Measurements from ENCODE around the gene SENP7.
"Not testable (repeated sequence)": the region's sequence is repeated elsewhere in the genome, so short reads cannot be mapped to it uniquely, and the experiment has no call there.

SENP7 gene

DNA sequence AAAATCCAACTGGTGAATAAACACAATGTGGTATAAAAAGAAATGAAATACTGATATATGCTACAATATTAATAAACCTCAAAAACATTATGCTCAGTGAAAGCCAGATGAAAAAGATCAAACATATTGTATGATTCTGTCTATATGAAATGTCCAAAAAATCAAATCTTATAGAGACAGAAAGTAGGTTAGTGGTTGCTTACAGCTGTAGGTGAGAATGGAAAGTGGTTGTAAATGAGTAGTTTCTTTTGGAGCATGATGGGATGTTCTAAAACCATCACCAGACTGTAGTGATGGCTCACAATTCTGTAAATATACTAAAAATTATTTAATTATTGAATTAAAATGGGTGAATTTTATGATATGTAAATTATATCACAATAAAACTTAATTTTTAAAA, 58.4 kb downstream of the SENP7 start:
- no peak for TF ChIP-seq EZH2phosphoT487 (IDR thresholded peaks at IDR 0.05; ENCODE audit: low read depth)
- TF ChIP-seq, protein P1, sequence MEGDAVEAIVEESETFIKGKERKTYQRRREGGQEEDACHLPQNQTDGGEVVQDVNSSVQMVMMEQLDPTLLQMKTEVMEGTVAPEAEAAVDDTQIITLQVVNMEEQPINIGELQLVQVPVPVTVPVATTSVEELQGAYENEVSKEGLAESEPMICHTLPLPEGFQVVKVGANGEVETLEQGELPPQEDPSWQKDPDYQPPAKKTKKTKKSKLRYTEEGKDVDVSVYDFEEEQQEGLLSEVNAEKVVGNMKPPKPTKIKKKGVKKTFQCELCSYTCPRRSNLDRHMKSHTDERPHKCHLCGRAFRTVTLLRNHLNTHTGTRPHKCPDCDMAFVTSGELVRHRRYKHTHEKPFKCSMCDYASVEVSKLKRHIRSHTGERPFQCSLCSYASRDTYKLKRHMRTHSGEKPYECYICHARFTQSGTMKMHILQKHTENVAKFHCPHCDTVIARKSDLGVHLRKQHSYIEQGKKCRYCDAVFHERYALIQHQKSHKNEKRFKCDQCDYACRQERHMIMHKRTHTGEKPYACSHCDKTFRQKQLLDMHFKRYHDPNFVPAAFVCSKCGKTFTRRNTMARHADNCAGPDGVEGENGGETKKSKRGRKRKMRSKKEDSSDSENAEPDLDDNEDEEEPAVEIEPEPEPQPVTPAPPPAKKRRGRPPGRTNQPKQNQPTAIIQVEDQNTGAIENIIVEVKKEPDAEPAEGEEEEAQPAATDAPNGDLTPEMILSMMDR (IDR thresholded peaks at IDR 0.05; ENCODE audit: low read depth, low read length) = no peak
- H2AFZ ChIP-seq (ENCODE audit: low read depth, low read length) = no peak overlapping the region

DNA sequence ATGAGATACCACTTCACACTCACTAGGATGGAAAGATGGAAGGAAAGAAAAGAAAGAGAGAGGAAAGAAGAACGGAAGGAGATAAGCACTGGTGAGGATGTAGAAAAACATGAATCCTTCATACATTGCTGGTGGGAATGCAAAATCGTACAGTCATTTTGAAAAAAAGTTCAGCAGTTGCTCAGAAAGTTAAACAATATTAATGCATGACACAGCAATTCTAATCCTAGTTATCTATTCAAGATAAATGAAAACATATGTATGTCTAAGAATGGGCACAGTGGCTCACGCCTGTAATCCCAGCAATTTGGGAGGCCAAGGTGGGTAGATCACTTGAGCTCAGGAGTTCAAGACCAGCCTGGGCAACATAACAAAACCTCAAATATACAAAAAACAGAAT, 59.1 kb downstream of the SENP7 start:
- H2AFZ ChIP-seq (ENCODE audit: low read depth, low read length) = no peak overlapping the region
- H3K27ac ChIP-seq (ENCODE audit: low read length) = no peak overlapping the region
- H3K4me1 ChIP-seq (ENCODE audit: low read length) = peaks cover 6% of the 10 kb centered on the region
- no peak overlapping the region for H3K9ac ChIP-seq (ENCODE audit: low read length)
- H3K27me3 ChIP-seq (ENCODE audit: low read depth, low read length) = no peaks in the 10 kb centered on the region
- H3K9me3 ChIP-seq (ENCODE audit: insufficient read depth, low read length) = no peaks in the 10 kb centered on the region
- H3K4me2 ChIP-seq (ENCODE audit: low read length) = no peak overlapping the region
- no peaks in the 10 kb centered on the region for H3K79me2 ChIP-seq (ENCODE audit: low read length)
- H3K4me3 ChIP-seq (ENCODE audit: low read length) = no peak overlapping the region
- H3K36me3 ChIP-seq (replicated peaks; ENCODE audit: low read depth, low read length) = no peaks in the 10 kb centered on the region
- no peaks in the 10 kb centered on the region for H4K20me1 ChIP-seq (ENCODE audit: insufficient read depth, low read length)
- no peak for TF ChIP-seq EZH2phosphoT487 (IDR thresholded peaks at IDR 0.05; ENCODE audit: low read depth)
- TF ChIP-seq, protein P1 (IDR thresholded peaks at IDR 0.05; ENCODE audit: low read depth, low read length) = no peak

More for the DNA sequence above, 58.4 kb downstream of the SENP7 start:
- Histone ChIP-seq H3K9me3 (ENCODE audit: insufficient read depth, low read length) (no peaks in the 10 kb centered on the region), H3K9ac (ENCODE audit: low read length) (no peak overlapping the region), H3K4me2 (ENCODE audit: low read length) (no peak overlapping the region), H3K27ac (ENCODE audit: low read length) (no peak overlapping the region), H4K20me1 (ENCODE audit: insufficient read depth, low read length) (no peaks in the 10 kb centered on the region), H3K27me3 (ENCODE audit: low read depth, low read length) (no peaks in the 10 kb centered on the region), H3K4me3 (ENCODE audit: low read length) (no peak overlapping the region), H3K4me1 (ENCODE audit: low read length) (peaks cover 6% of the 10 kb centered on the region), H3K36me3 (replicated peaks; ENCODE audit: low read depth, low read length) (no peaks in the 10 kb centered on the region), H3K79me2 (ENCODE audit: low read length) (no peaks in the 10 kb centered on the region)

DNA sequence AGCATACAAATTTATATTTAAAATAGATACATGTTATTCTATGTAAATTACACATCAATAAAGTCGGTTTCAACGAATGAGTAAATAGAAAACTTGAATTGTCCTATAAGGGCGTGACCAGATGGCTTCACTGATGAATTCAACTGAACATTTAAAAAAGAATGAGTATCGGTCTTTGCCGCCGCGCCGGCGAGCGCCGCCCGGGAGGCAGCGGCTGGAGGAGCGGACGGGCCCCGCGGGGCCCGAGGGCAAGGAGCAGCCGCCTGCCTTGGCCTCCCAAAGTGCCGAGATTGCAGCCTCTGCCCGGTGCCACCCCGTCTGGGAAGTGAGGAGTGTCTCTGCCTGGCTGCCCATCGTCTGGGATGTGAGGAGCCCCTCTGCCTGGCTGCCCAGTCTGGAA, 74.4 kb downstream of the SENP7 start:
- H3K79me2 ChIP-seq (ENCODE audit: low read length); H3K36me3 ChIP-seq (replicated peaks; ENCODE audit: low read depth, low read length); H3K9ac ChIP-seq (ENCODE audit: low read length); H4K20me1 ChIP-seq (ENCODE audit: insufficient read depth, low read length); H3K27ac ChIP-seq (ENCODE audit: low read length); H3K27me3 ChIP-seq (ENCODE audit: low read depth, low read length); H3K9me3 ChIP-seq (ENCODE audit: insufficient read depth, low read length); H2AFZ ChIP-seq (ENCODE audit: low read depth, low read length); H3K4me3 ChIP-seq (ENCODE audit: low read length); H3K4me2 ChIP-seq (ENCODE audit: low read length); H3K4me1 ChIP-seq (ENCODE audit: low read length): not testable (repeated sequence)

DNA sequence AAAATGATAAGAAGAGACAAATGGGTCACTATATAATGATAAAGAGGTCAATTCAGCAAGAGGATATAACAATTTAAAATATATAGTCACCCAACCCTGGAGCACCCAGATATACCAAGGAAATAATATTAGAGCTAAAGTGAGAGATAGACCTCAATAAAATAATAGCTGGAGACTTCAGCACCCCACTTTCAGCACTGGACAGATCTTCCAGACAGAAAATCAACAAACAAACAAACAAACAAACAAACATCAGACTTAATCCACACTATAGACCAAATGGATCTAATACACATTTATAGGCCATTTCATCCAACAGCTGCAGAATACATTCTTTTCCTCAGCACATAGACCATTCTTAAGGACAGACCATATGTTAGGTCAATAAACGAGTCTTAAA, 79.4 kb downstream of the SENP7 start:
- Histone ChIP-seq H3K9me3 (ENCODE audit: insufficient read depth, low read length) (no peaks in the 10 kb centered on the region), H3K4me2 (ENCODE audit: low read length) (no peak overlapping the region), H4K20me1 (ENCODE audit: insufficient read depth, low read length) (no peaks in the 10 kb centered on the region), H2AFZ (ENCODE audit: low read depth, low read length) (no peak overlapping the region), H3K27ac (ENCODE audit: low read length) (no peak overlapping the region), H3K4me1 (ENCODE audit: low read length) (no peaks in the 10 kb centered on the region), H3K79me2 (ENCODE audit: low read length) (no peaks in the 10 kb centered on the region), H3K4me3 (ENCODE audit: low read length) (no peak overlapping the region), H3K9ac (ENCODE audit: low read length) (no peak overlapping the region), H3K27me3 (ENCODE audit: low read depth, low read length) (no peaks in the 10 kb centered on the region), H3K36me3 (replicated peaks; ENCODE audit: low read depth, low read length) (no peaks in the 10 kb centered on the region)
- TF ChIP-seq EZH2phosphoT487 (IDR thresholded peaks at IDR 0.05; ENCODE audit: low read depth) = no peak
- TF ChIP-seq, protein P1 (IDR thresholded peaks at IDR 0.05; ENCODE audit: low read depth, low read length) = no peak
